H9 (cell line): ENCODE data around the gene EPS15. TPM values are rescaled to one million over a fixed set of nuclear protein-coding genes. Genes with fewer than 3 reads are reported as not detected.

Source experiments
- DNase-seq: peaks from one replicate; pipeline ENCODE4 v3.0.0-alpha.2; 2017
- H2AFZ ChIP-seq: one replicate; pipeline ENCODE4 v1.6.1; 2013; ENCODE audit warnings: mild to moderate bottlenecking, low read length, control low read depth, moderate library complexity
- H2AK5ac ChIP-seq: 2 replicates; pipeline ENCODE4 v1.6.1; 2013; ENCODE audit warnings: low read length, control low read depth, mixed read lengths; ENCODE audit not compliant: insufficient read length
- H2BK120ac ChIP-seq: one replicate; pipeline ENCODE4 v1.6.1; 2013; ENCODE audit warnings: low read depth, mild to moderate bottlenecking, low read length, control low read depth, inconsistent platforms; ENCODE audit not compliant: poor library complexity, severe bottlenecking
- H2BK12ac ChIP-seq: 2 replicates; pipeline ENCODE4 v1.6.1; 2013; ENCODE audit warnings: low read length, control low read depth, mixed read lengths, low read depth; ENCODE audit not compliant: insufficient read length
- H2BK15ac ChIP-seq: 2 replicates; pipeline ENCODE4 v1.6.1; 2013; ENCODE audit warnings: low read depth, low read length, control low read depth
- H2BK20ac ChIP-seq: one replicate; pipeline ENCODE4 v1.6.1; 2013; ENCODE audit warnings: low read depth, mild to moderate bottlenecking, low read length, control low read depth, inconsistent platforms; ENCODE audit not compliant: poor library complexity, severe bottlenecking
- H2BK5ac ChIP-seq: 2 replicates; pipeline ENCODE4 v1.6.1; 2013; ENCODE audit warnings: low read length, control low read depth, mixed read lengths; ENCODE audit not compliant: insufficient read length
- H3K14ac ChIP-seq: 2 replicates; pipeline ENCODE4 v1.6.1; 2013; ENCODE audit warnings: low read length, control low read depth; ENCODE audit not compliant: insufficient read depth
- H3K18ac ChIP-seq: 2 replicates; pipeline ENCODE4 v1.6.1; 2013; ENCODE audit warnings: low read depth, mild to moderate bottlenecking, mixed read lengths, low read length, control low read depth; ENCODE audit not compliant: insufficient read length
- H3K23ac ChIP-seq: 2 replicates; pipeline ENCODE4 v1.6.1; 2013; ENCODE audit warnings: low read length, control low read depth, mixed read lengths, low read depth; ENCODE audit not compliant: insufficient read length
- H3K23me2 ChIP-seq: 2 replicates; pipeline ENCODE4 v1.6.1; 2013; ENCODE audit warnings: low read depth, mild to moderate bottlenecking, mixed read lengths, low read length, control low read depth; ENCODE audit not compliant: insufficient read length, poor library complexity, severe bottlenecking
- H3K27ac ChIP-seq: 2 replicates; pipeline ENCODE4 v1.5.1; 2013; ENCODE audit warnings: low read length, control low read depth, mixed read lengths, low read depth; ENCODE audit not compliant: insufficient read length
- H3K27me3 ChIP-seq: 2 replicates; pipeline ENCODE4 v1.6.1; 2013; ENCODE audit warnings: low read length, control low read depth, inconsistent platforms; ENCODE audit not compliant: insufficient read depth
- H3K4ac ChIP-seq: 2 replicates; pipeline ENCODE4 v1.6.1; 2013; ENCODE audit warnings: low read depth, mild to moderate bottlenecking, control low read depth, inconsistent platforms, low read length, moderate library complexity
- H3K4me1 ChIP-seq: 2 replicates; pipeline ENCODE4 v1.6.1; 2013; ENCODE audit warnings: low read length, control low read depth, inconsistent platforms; ENCODE audit not compliant: insufficient read depth
- H3K4me2 ChIP-seq: 2 replicates; pipeline ENCODE4 v1.6.1; 2013; ENCODE audit warnings: low read length, control low read depth, mixed read lengths; ENCODE audit not compliant: insufficient read length, insufficient read depth
- H3K56ac ChIP-seq: 2 replicates; pipeline ENCODE4 v1.6.1; 2013; ENCODE audit warnings: low read depth, mild to moderate bottlenecking, mixed read lengths, low read length, control low read depth; ENCODE audit not compliant: insufficient read length
- H3K79me1 ChIP-seq: 2 replicates; pipeline ENCODE4 v1.6.1; 2013; ENCODE audit warnings: low read depth, mild to moderate bottlenecking, moderate library complexity, low read length, control low read depth, inconsistent platforms; ENCODE audit not compliant: insufficient read depth, poor library complexity, severe bottlenecking
- H3K79me2 ChIP-seq: 2 replicates; pipeline ENCODE4 v1.6.1; 2013; ENCODE audit warnings: low read length, control low read depth, inconsistent platforms; ENCODE audit not compliant: insufficient read depth
- H3K9ac ChIP-seq: 2 replicates; pipeline ENCODE4 v1.6.1; 2013; ENCODE audit warnings: low read length, control low read depth, mixed read lengths; ENCODE audit not compliant: insufficient read length; ENCODE audit errors: extremely low read depth
- H3K9me3 ChIP-seq: one replicate; pipeline ENCODE4 v1.6.1; 2013; ENCODE audit warnings: low read depth, low read length, inconsistent platforms; ENCODE audit not compliant: control insufficient read depth
- H3T11ph ChIP-seq: one replicate; pipeline ENCODE4 v1.6.1; 2013; ENCODE audit warnings: mild to moderate bottlenecking, low read length, control low read depth, inconsistent platforms
- H4K20me1 ChIP-seq: one replicate; pipeline ENCODE4 v1.6.1; 2013; ENCODE audit not compliant: control insufficient read depth, insufficient read length, insufficient read depth
- H4K5ac ChIP-seq: 2 replicates; pipeline ENCODE4 v1.6.1; 2013; ENCODE audit warnings: low read depth, mild to moderate bottlenecking, mixed read lengths, low read length, control low read depth; ENCODE audit not compliant: insufficient read length
- H4K8ac ChIP-seq: replicated peaks from 2 replicates; pipeline ENCODE4 v1.6.1; 2013; ENCODE audit warnings: low read length, control low read depth, mixed read lengths, low read depth; ENCODE audit not compliant: insufficient read length
- H4K91ac ChIP-seq: 2 replicates; pipeline ENCODE4 v1.6.1; 2013; ENCODE audit warnings: low read depth, mild to moderate bottlenecking, moderate library complexity, mixed read lengths, low read length, control low read depth; ENCODE audit not compliant: insufficient read length
- H3K27ac Mint-ChIP-seq, 3 experiments: 2 replicates in 2 of 3; 3 replicates in 1 of 3; pipeline ENCODE4 v1.8.0; 2020 to 2021; ENCODE audit warnings: mixed read lengths in 3 of 3, mild to moderate bottlenecking in 1 of 3, moderate library complexity in 1 of 3
- H3K27me3 Mint-ChIP-seq: 2 replicates; pipeline ENCODE4 v1.8.0; 2021; ENCODE audit warnings: low read depth, mild to moderate bottlenecking, moderate library complexity, mixed read lengths
- H3K36me3 Mint-ChIP-seq, 3 experiments: 2 replicates in 2 of 3; 3 replicates in 1 of 3; pipeline ENCODE4 v1.8.0; 2020 to 2021; ENCODE audit warnings: low read depth in 3 of 3, mixed read lengths in 3 of 3; ENCODE audit not compliant: insufficient read depth in 1 of 3
- H3K4me1 Mint-ChIP-seq, 2 experiments: 2 replicates each; pipeline ENCODE4 v1.8.0; 2020; ENCODE audit warnings: mixed read lengths in 2 of 2
- H3K4me3 Mint-ChIP-seq, 2 experiments: 2 replicates in 1 of 2; 3 replicates in 1 of 2; pipeline ENCODE4 v1.8.0; 2020 to 2021; ENCODE audit warnings: mild to moderate bottlenecking in 2 of 2, mixed read lengths in 2 of 2, moderate library complexity in 1 of 2
- H3K9me3 Mint-ChIP-seq, 2 experiments: 2 replicates in 1 of 2; 3 replicates in 1 of 2; pipeline ENCODE4 v1.8.0; 2020; ENCODE audit warnings: mild to moderate bottlenecking in 2 of 2, mixed read lengths in 2 of 2, moderate library complexity in 1 of 2
- WGBS: extraction: QIAGEN DNeasy Blood & Tissue Kit; methylation state at CpG from one replicate; pipeline ENCODE4 v1.1.7; 2013; ENCODE audit warnings: missing lambda C conversion rate, low lambda C conversion rate, mixed read lengths; ENCODE audit not compliant: insufficient read length; ENCODE audit errors: extremely low coverage; 5-methylcytosine and 5-hydroxymethylcytosine counted together
- total RNA-seq: library from RNA; stranded (reverse); gene quantifications from 2 replicates; pipeline ENCODE4 v1.2.1, GENCODE V29; 2021
- TF ChIP-seq, protein P1 (sequence below): fragments of 200-600 bp; sonication (generic); conservative IDR thresholded peaks from 3 replicates; pipeline ENCODE4 v1.8.0; 2021; ENCODE audit warnings: antibody characterized with exemption, mild to moderate bottlenecking

Gene EPS15
- total RNA-seq, 1 experiment from 2014 or later: 44.1 TPM

GRCh38 chr1:51537568-51537967, 18.5 kb upstream of the EPS15 start:
- Histone ChIP-seq H3K27me3 (no peaks in the 10 kb centered on the region), H4K91ac (no peak overlapping the region), H3K4me1 (no peaks in the 10 kb centered on the region), H3K18ac (no peak overlapping the region), H4K5ac (no peak overlapping the region), H3K56ac (no peak overlapping the region), H3K14ac (no peak overlapping the region), H3K79me2 (no peaks in the 10 kb centered on the region), H2BK20ac (no peak overlapping the region), H4K20me1 (no peaks in the 10 kb centered on the region), H4K8ac (no peak overlapping the region), H2AFZ (no peak overlapping the region), H3K27ac (no peak overlapping the region), H3K4me2 (no peak overlapping the region), H2BK15ac (no peak overlapping the region), H2BK5ac (no peak overlapping the region), H3T11ph (no peak overlapping the region), H2BK12ac (no peak overlapping the region), H3K9ac (no peak overlapping the region), H3K79me1 (no peaks in the 10 kb centered on the region), H3K9me3 (no peaks in the 10 kb centered on the region), H2BK120ac (no peak overlapping the region), H3K23ac (no peak overlapping the region), H3K4ac (no peak overlapping the region), H3K23me2 (no peaks in the 10 kb centered on the region), H2AK5ac (no peak overlapping the region)
- TF ChIP-seq, protein P1, sequence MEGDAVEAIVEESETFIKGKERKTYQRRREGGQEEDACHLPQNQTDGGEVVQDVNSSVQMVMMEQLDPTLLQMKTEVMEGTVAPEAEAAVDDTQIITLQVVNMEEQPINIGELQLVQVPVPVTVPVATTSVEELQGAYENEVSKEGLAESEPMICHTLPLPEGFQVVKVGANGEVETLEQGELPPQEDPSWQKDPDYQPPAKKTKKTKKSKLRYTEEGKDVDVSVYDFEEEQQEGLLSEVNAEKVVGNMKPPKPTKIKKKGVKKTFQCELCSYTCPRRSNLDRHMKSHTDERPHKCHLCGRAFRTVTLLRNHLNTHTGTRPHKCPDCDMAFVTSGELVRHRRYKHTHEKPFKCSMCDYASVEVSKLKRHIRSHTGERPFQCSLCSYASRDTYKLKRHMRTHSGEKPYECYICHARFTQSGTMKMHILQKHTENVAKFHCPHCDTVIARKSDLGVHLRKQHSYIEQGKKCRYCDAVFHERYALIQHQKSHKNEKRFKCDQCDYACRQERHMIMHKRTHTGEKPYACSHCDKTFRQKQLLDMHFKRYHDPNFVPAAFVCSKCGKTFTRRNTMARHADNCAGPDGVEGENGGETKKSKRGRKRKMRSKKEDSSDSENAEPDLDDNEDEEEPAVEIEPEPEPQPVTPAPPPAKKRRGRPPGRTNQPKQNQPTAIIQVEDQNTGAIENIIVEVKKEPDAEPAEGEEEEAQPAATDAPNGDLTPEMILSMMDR: no peak
- H3K9me3 Mint-ChIP-seq: peaks cover 2 to 6% of the 10 kb centered on the region in 2 experiments; a peak in 3 of 5 replicates
- peaks cover 4 to 6% of the 10 kb centered on the region in 2 experiments; a peak in 3 of 4 replicates for H3K4me1 Mint-ChIP-seq
- no CpG with 5 or more reads among the region's 1 CpG for WGBS
- H3K4me3 Mint-ChIP-seq: no peak overlapping the region
- no peak overlapping the region for H3K27ac Mint-ChIP-seq
- H3K36me3 Mint-ChIP-seq: no peaks in the 10 kb centered on the region
- no peak for DNase-seq
- H3K27me3 Mint-ChIP-seq: no peaks in the 10 kb centered on the region; the same call in 1 of the 2 replicates
